Mesenchymal stem cell (in vitro differentiated cells and primary cell): Measurements from ENCODE around the gene ACACB.

ENCODE experiments used
- DNase-seq: peaks from one replicate; pipeline ENCODE4 v3.0.0-alpha.2; 2013
- H2AFZ ChIP-seq: one replicate; pipeline ENCODE4 v1.6.1; 2013; ENCODE audit warnings: low read depth, mild to moderate bottlenecking, control low read depth, inconsistent platforms, low read length, moderate library complexity
- H2AK5ac ChIP-seq: 2 replicates; pipeline ENCODE4 v1.6.1; 2013; ENCODE audit warnings: low read length, moderate library complexity, mild to moderate bottlenecking, inconsistent platforms; ENCODE audit not compliant: severe bottlenecking
- H2BK120ac ChIP-seq: one replicate; pipeline ENCODE4 v1.6.1; 2013; ENCODE audit warnings: low read depth, mild to moderate bottlenecking, inconsistent platforms, low read length, moderate library complexity
- H2BK12ac ChIP-seq, 2 experiments: one replicate each; pipeline ENCODE4 v1.6.1; 2013; ENCODE audit warnings: inconsistent platforms in 2 of 2, low read length in 2 of 2, mild to moderate bottlenecking in 2 of 2, moderate library complexity in 2 of 2, control low read depth in 1 of 2
- H2BK15ac ChIP-seq: one replicate; pipeline ENCODE4 v1.6.1; 2013; ENCODE audit warnings: mild to moderate bottlenecking, low read depth, inconsistent platforms; ENCODE audit not compliant: poor library complexity, severe bottlenecking
- H2BK5ac ChIP-seq: 2 replicates; pipeline ENCODE4 v1.6.1; 2013; ENCODE audit warnings: low read depth, mild to moderate bottlenecking, low read length, control low read depth, inconsistent platforms; ENCODE audit not compliant: poor library complexity, severe bottlenecking
- H3K14ac ChIP-seq, 2 experiments: one replicate each; pipeline ENCODE4 v1.6.1; 2013; ENCODE audit warnings: inconsistent platforms in 2 of 2, low read length in 2 of 2, control low read depth in 1 of 2, mild to moderate bottlenecking in 1 of 2, moderate library complexity in 1 of 2
- H3K18ac ChIP-seq, 2 experiments: one replicate each; pipeline ENCODE4 v1.6.1; 2013; ENCODE audit warnings: inconsistent platforms in 2 of 2, low read length in 2 of 2, control low read depth in 1 of 2, low read depth in 1 of 2, mild to moderate bottlenecking in 1 of 2
- H3K23ac ChIP-seq, 2 experiments: one replicate each; pipeline ENCODE4 v1.6.1; 2013; ENCODE audit warnings: inconsistent platforms in 2 of 2, low read length in 2 of 2, mild to moderate bottlenecking in 2 of 2, moderate library complexity in 2 of 2, control low read depth in 1 of 2
- H3K27ac ChIP-seq: 2 replicates; pipeline ENCODE4 v1.5.1; 2013; ENCODE audit warnings: mild to moderate bottlenecking, moderate library complexity, low read length, control low read depth, inconsistent platforms; ENCODE audit not compliant: poor library complexity, severe bottlenecking
- H3K27me3 ChIP-seq, 2 experiments: 2 replicates each; pipeline versions ENCODE4 v1.6.1 to v1.7.0; 2013; ENCODE audit warnings: low read length in 2 of 2, mild to moderate bottlenecking in 2 of 2, moderate library complexity in 2 of 2, control low read depth in 1 of 2, inconsistent platforms in 1 of 2; ENCODE audit not compliant: control insufficient read depth in 1 of 2, insufficient read depth in 1 of 2
- H3K36me3 ChIP-seq, 2 experiments: 2 replicates each; pipeline versions ENCODE4 v1.6.1 to v1.7.0; 2013; ENCODE audit warnings: low read length in 2 of 2, control low read depth in 1 of 2, inconsistent platforms in 1 of 2, low read depth in 1 of 2, mild to moderate bottlenecking in 1 of 2; ENCODE audit not compliant: insufficient read depth in 2 of 2, control insufficient read depth in 1 of 2
- H3K4ac ChIP-seq, 2 experiments: one replicate each; pipeline ENCODE4 v1.6.1; 2013; ENCODE audit warnings: inconsistent platforms in 2 of 2, low read length in 2 of 2, mild to moderate bottlenecking in 2 of 2, moderate library complexity in 2 of 2, control low read depth in 1 of 2, low read depth in 1 of 2
- H3K4me1 ChIP-seq: 2 replicates; pipeline ENCODE4 v1.6.1; 2013; ENCODE audit warnings: low read depth, low read length, control low read depth; ENCODE audit not compliant: control insufficient read depth, insufficient read depth
- H3K4me2 ChIP-seq: 2 replicates; pipeline ENCODE4 v1.6.1; 2013; ENCODE audit warnings: low read length, mild to moderate bottlenecking, inconsistent platforms; ENCODE audit not compliant: poor library complexity, severe bottlenecking
- H3K4me3 ChIP-seq, 2 experiments: 2 replicates each; pipeline versions ENCODE4 v1.5.1 to v1.7.0; 2013; ENCODE audit warnings: low read length in 2 of 2, mild to moderate bottlenecking in 2 of 2, control low read depth in 1 of 2, low read depth in 1 of 2; ENCODE audit not compliant: insufficient read depth in 1 of 2
- H3K79me1 ChIP-seq: replicated peaks from 2 replicates; pipeline ENCODE4 v1.6.1; 2013; ENCODE audit warnings: mild to moderate bottlenecking, control low read depth, low read length, inconsistent platforms; ENCODE audit not compliant: poor library complexity, severe bottlenecking
- H3K9ac ChIP-seq: 2 replicates; pipeline ENCODE4 v1.7.0; 2013; ENCODE audit warnings: mild to moderate bottlenecking, low read length, moderate library complexity
- H3K9me3 ChIP-seq: 2 replicates; pipeline ENCODE4 v1.7.0; 2013; ENCODE audit warnings: mild to moderate bottlenecking, low read length; ENCODE audit not compliant: control insufficient read depth
- H4K8ac ChIP-seq: one replicate; pipeline ENCODE4 v1.6.1; 2013; ENCODE audit warnings: inconsistent platforms, mild to moderate bottlenecking, low read length, moderate library complexity
- H4K91ac ChIP-seq: one replicate; pipeline ENCODE4 v1.6.1; 2013; ENCODE audit warnings: mild to moderate bottlenecking, low read length, inconsistent platforms
- WGBS: methylation state at CpG from one replicate; pipeline ENCODE4 v1.1.7; 2013; ENCODE audit warnings: mixed read lengths; 5-methylcytosine and 5-hydroxymethylcytosine counted together

Gene ACACB

GRCh38 chr12:109110988-109111495 is 5.3 kb upstream of the ACACB start:
- Histone ChIP-seq H3K23ac (peak overlapping the region in 1 of 2 experiments; percentile 97), H3K9ac (peak overlapping the region; percentile 91), H4K91ac (peak overlapping the region; percentile 64), H3K4ac (peak overlapping the region in 1 of 2 experiments; percentile 71), H3K4me1 (peaks cover 7% of the 10 kb centered on the region), H3K4me2 (peak overlapping the region; percentile 64), H2BK5ac (peak overlapping the region; percentile 39), H2AFZ (no peak overlapping the region), H2BK15ac (no peak overlapping the region), H3K9me3 (no peaks in the 10 kb centered on the region), H3K27me3 (no peaks in the 10 kb centered on the region), H2AK5ac (no peak overlapping the region), H3K36me3 (peaks cover 20 to 32% of the 10 kb centered on the region in 2 experiments), H3K79me1 (peaks cover 7% of the 10 kb centered on the region), H3K4me3 (peak overlapping the region; percentile 53 to 78), H3K18ac (peak overlapping the region; percentile 77 to 91), H3K14ac (no peak overlapping the region), H2BK120ac (peak overlapping the region; percentile 6), H2BK12ac (peak overlapping the region in 1 of 2 experiments; percentile 55), H3K27ac (peak overlapping the region; percentile 63), H4K8ac (peak overlapping the region; percentile 90)
- DNase-seq = peak; percentile 83
- 21% methylated on average over 28 of the region's 28 CpGs for WGBS

DNA sequence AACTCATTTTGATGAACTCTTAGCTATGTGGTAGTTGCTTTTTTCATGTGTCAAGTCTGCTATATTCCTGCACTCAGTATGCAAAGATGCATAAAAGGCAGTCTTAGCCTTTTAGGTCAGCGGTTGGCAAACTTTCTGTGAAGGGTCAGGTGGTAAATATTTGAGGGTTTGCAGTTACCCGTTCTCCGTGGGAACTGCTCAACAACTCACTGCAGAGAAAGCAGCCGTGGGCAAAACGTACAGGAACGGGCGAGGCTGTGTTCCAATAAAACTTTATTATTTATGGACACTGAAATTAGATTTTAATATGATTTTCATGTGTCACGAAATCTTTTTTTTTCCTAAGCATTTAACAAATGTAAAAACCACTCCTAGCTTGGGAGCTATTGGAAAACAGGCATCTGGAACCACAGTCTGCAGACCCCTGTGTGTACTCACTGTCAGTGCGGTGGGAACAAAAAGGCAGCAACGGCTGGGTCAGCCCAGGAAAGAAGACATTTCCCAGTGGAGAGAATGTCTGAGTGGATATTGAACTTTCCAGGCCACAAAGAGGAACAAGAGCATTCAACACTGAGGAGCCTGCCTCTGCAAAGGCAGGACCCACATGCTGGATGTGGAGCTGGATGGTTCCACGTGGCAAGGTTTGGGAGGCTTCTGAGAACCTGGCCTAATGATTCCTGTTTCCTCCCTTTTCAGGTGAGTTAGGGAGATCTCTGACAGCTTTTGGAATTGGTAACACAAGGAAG is 3.5 kb upstream of the ACACB start:
- Histone ChIP-seq H4K8ac (no peak overlapping the region), H2BK12ac (no peak overlapping the region), H3K79me1 (peaks cover 2% of the 10 kb centered on the region), H2BK15ac (no peak overlapping the region), H2BK120ac (no peak overlapping the region), H2AFZ (no peak overlapping the region), H4K91ac (no peak overlapping the region), H3K4me1 (peaks cover 7% of the 10 kb centered on the region), H3K9ac (no peak overlapping the region), H3K9me3 (no peaks in the 10 kb centered on the region), H3K23ac (no peak overlapping the region), H3K27me3 (no peaks in the 10 kb centered on the region), H3K4me2 (no peak overlapping the region), H2BK5ac (no peak overlapping the region), H3K36me3 (peaks cover 12 to 20% of the 10 kb centered on the region in 2 experiments), H3K4ac (no peak overlapping the region), H2AK5ac (no peak overlapping the region), H3K4me3 (no peak overlapping the region), H3K14ac (no peak overlapping the region), H3K27ac (no peak overlapping the region), H3K18ac (no peak overlapping the region)
- no peak for DNase-seq
- WGBS = 84% methylated on average over 7 of the region's 11 CpGs

- H3K23ac ChIP-seq = no peak overlapping the region
- peaks cover 7% of the 10 kb centered on the region for H3K4me1 ChIP-seq
- no peak for DNase-seq
- H3K18ac ChIP-seq = no peak overlapping the region
- H2BK120ac ChIP-seq = no peak overlapping the region
- H2BK5ac ChIP-seq = no peak overlapping the region
- no peaks in the 10 kb centered on the region for H3K9me3 ChIP-seq
- H2AFZ ChIP-seq = no peak overlapping the region
- H3K36me3 ChIP-seq = peaks cover 6 to 11% of the 10 kb centered on the region in 2 experiments
- H3K27me3 ChIP-seq = no peaks in the 10 kb centered on the region
- H3K4me2 ChIP-seq = no peak overlapping the region
- H3K79me1 ChIP-seq = no peaks in the 10 kb centered on the region
- no peak overlapping the region for H3K27ac ChIP-seq
- no peak overlapping the region for H3K9ac ChIP-seq
- no peak overlapping the region for H2BK12ac ChIP-seq
- H4K8ac ChIP-seq = no peak overlapping the region
- H4K91ac ChIP-seq = no peak overlapping the region
- WGBS = over 99% methylated on average over 5 of the region's 5 CpGs
- H3K4me3 ChIP-seq = no peak overlapping the region
- H3K14ac ChIP-seq = no peak overlapping the region
- H3K4ac ChIP-seq = no peak overlapping the region
- H2BK15ac ChIP-seq = no peak overlapping the region
- no peak overlapping the region for H2AK5ac ChIP-seq
Observed at GRCh38 chr12:109113661-109114321, 2.6 kb upstream of the ACACB start.

DNA sequence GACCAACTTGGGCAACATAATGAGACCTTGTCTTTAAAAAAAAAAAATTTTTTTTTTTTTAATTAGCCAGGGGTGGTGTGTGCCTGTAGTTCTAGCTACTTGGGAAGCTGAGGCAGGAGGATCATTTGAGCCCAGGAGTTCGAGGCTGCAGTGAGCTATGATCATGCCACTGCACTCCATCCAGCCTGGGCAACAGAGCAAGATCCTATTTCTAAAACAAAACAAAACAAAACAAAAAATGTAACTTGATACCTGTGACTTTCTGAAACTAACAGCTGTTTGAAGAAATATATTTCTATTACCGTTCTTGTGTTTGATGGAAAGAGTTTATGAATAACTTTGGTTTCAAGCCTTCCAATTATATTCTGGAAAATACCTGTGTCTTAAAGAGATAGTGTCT is 1.7 kb upstream of the ACACB start:
- peaks cover 6% of the 10 kb centered on the region in 2 experiments for H3K36me3 ChIP-seq
- H2AK5ac ChIP-seq = no peak overlapping the region
- no peak overlapping the region for H2BK12ac ChIP-seq
- no peaks in the 10 kb centered on the region for H3K27me3 ChIP-seq
- no peak overlapping the region for H2BK5ac ChIP-seq
- H3K4ac ChIP-seq = no peak overlapping the region
- no peak overlapping the region for H3K23ac ChIP-seq
- H3K18ac ChIP-seq = no peak overlapping the region
- no peak overlapping the region for H2AFZ ChIP-seq
- H3K79me1 ChIP-seq = no peaks in the 10 kb centered on the region
- no peak overlapping the region for H3K9ac ChIP-seq
- H3K4me2 ChIP-seq = no peak overlapping the region
- H3K4me1 ChIP-seq = peaks cover 7% of the 10 kb centered on the region
- H3K14ac ChIP-seq = no peak overlapping the region
- no peak overlapping the region for H4K91ac ChIP-seq
- H4K8ac ChIP-seq = no peak overlapping the region
- 100% methylated on average over 1 of the region's 2 CpGs for WGBS
- no peak for DNase-seq
- H3K27ac ChIP-seq = no peak overlapping the region
- no peak overlapping the region for H2BK120ac ChIP-seq
- no peaks in the 10 kb centered on the region for H3K9me3 ChIP-seq
- H2BK15ac ChIP-seq = no peak overlapping the region
- no peak overlapping the region for H3K4me3 ChIP-seq
